DOHH2 (cell line): Measurements from ENCODE around the gene MAP3K6.

Experiments
- H3F3A ChIP-seq: fragments of 200-600 bp; sonication (generic), shearing (Covaris generic); 2 replicates; pipeline ENCODE4 v1.6.0; 2016; ENCODE audit warnings: antibody characterized with exemption, mild to moderate bottlenecking; ENCODE audit not compliant: control insufficient read depth, insufficient read depth
- H3K27ac ChIP-seq: fragments of 200-600 bp; sonication (generic); 2 replicates; pipeline ENCODE4 v1.5.1; 2014; ENCODE audit warnings: low read depth, mild to moderate bottlenecking, low read length, moderate library complexity
- H3K27me3 ChIP-seq: fragments of 200-600 bp; sonication (generic); 2 replicates; pipeline ENCODE4 v1.6.1; 2014; ENCODE audit warnings: mild to moderate bottlenecking, low read length, mixed read lengths; ENCODE audit not compliant: control insufficient read depth
- H3K36me3 ChIP-seq: fragments of 200-600 bp; sonication (generic); 2 replicates; pipeline ENCODE4 v1.6.1; 2014; ENCODE audit warnings: mild to moderate bottlenecking, low read length, moderate library complexity, mixed read lengths; ENCODE audit not compliant: control insufficient read depth
- H3K4me1 ChIP-seq: fragments of 200-600 bp; sonication (generic); 2 replicates; pipeline ENCODE4 v1.6.1; 2014; ENCODE audit warnings: mild to moderate bottlenecking, low read length, mixed read lengths; ENCODE audit not compliant: control insufficient read depth
- H3K4me2 ChIP-seq: fragments of 200-600 bp; sonication (generic); 2 replicates; pipeline ENCODE4 v1.6.0; 2014; ENCODE audit warnings: mild to moderate bottlenecking, low read length, moderate library complexity
- H3K4me3 ChIP-seq: fragments of 200-600 bp; sonication (generic); 2 replicates; pipeline ENCODE4 v1.5.1; 2014; ENCODE audit warnings: mild to moderate bottlenecking, low read length, mixed read lengths
- H3K79me2 ChIP-seq: fragments of 200-600 bp; sonication (generic); 2 replicates; pipeline ENCODE4 v1.6.1; 2014; ENCODE audit warnings: mild to moderate bottlenecking, low read length, mixed read lengths; ENCODE audit not compliant: control insufficient read depth
- H3K9me2 ChIP-seq: fragments of 200-600 bp; sonication (generic); replicated peaks from 2 replicates; pipeline ENCODE4 v1.6.1; 2014; ENCODE audit warnings: mild to moderate bottlenecking, low read length, mixed read lengths; ENCODE audit not compliant: control insufficient read depth
- H3K9me3 ChIP-seq: fragments of 200-600 bp; sonication (generic); 2 replicates; pipeline ENCODE4 v1.6.1; 2014; ENCODE audit warnings: antibody characterized with exemption, low read length, mixed read lengths; ENCODE audit not compliant: control insufficient read depth, insufficient read depth
- H4K20me1 ChIP-seq: fragments of 200-600 bp; sonication (generic); 2 replicates; pipeline ENCODE4 v1.6.0; 2014; ENCODE audit warnings: low read depth, mild to moderate bottlenecking, antibody characterized with exemption, low read length, moderate library complexity; ENCODE audit not compliant: control insufficient read depth, insufficient read depth
- CTCF ChIP-seq: fragments of 200-600 bp; sonication (generic); IDR thresholded peaks from one replicate; pipeline ENCODE4 v1.5.1; 2014; ENCODE audit warnings: antibody characterized with exemption, mild to moderate bottlenecking, low read depth, low read length; ENCODE audit not compliant: poor library complexity, severe bottlenecking
- EZH2phosphoT487 ChIP-seq: fragments of 200-600 bp; sonication (generic); IDR thresholded peaks from 2 replicates; pipeline ENCODE4 v1.6.1; 2017; ENCODE audit warnings: borderline replicate concordance, mild to moderate bottlenecking, antibody characterized with exemption, low read length, moderate library complexity, mixed read lengths

Gene MAP3K6

DNA sequence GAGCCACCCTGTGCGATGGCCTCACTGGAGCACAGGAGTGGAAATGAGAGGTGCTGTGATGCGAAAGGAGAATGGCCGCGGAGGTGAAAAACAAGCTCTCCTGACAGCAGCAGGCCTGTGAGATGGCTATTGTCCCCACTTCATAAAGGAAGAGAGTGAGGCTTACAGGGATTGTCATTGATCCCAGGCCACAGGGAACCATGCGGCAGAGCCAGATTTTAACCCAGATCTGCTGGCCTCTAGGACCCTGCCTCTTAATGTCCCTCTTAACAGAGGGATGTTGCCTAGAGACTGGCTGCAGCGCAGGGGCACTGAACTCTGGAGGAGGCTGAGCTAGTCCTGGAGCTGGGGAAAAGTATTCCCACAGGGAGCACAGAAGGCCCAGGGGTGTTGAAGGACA lies 28.0 kb downstream of the MAP3K6 start:
- no peaks in the 10 kb centered on the region for H4K20me1 ChIP-seq
- no peaks in the 10 kb centered on the region for H3K9me3 ChIP-seq
- H3K4me3 ChIP-seq: no peak overlapping the region
- H3K27me3 ChIP-seq: no peaks in the 10 kb centered on the region
- no peak overlapping the region for H3K4me2 ChIP-seq
- H3K4me1 ChIP-seq: peaks cover 46% of the 10 kb centered on the region
- peaks cover 19% of the 10 kb centered on the region for H3K36me3 ChIP-seq
- no peak overlapping the region for H3K27ac ChIP-seq
- TF ChIP-seq CTCF (no peak), EZH2phosphoT487 (no peak)
- peaks cover 3% of the 10 kb centered on the region; the same call in 1 of the 2 replicates for H3F3A ChIP-seq
- H3K9me2 ChIP-seq: no peaks in the 10 kb centered on the region
- peaks cover 17% of the 10 kb centered on the region for H3K79me2 ChIP-seq

GRCh38 chr1:27336756-27337155 lies 30.0 kb downstream of the MAP3K6 start:
- no peaks in the 10 kb centered on the region for H4K20me1 ChIP-seq
- H3K27me3 ChIP-seq: no peaks in the 10 kb centered on the region
- no peak overlapping the region for H3K27ac ChIP-seq
- TF ChIP-seq CTCF: no peak
- H3K9me2 ChIP-seq: no peaks in the 10 kb centered on the region
- H3K4me2 ChIP-seq: no peak overlapping the region
- H3K9me3 ChIP-seq: no peaks in the 10 kb centered on the region
- H3K79me2 ChIP-seq: no peaks in the 10 kb centered on the region
- H3K4me3 ChIP-seq: no peak overlapping the region
- peaks cover 39% of the 10 kb centered on the region for H3K36me3 ChIP-seq
- peaks cover 26% of the 10 kb centered on the region for H3K4me1 ChIP-seq
- H3F3A ChIP-seq: peaks cover 3% of the 10 kb centered on the region; the same call in 1 of the 2 replicates

DNA sequence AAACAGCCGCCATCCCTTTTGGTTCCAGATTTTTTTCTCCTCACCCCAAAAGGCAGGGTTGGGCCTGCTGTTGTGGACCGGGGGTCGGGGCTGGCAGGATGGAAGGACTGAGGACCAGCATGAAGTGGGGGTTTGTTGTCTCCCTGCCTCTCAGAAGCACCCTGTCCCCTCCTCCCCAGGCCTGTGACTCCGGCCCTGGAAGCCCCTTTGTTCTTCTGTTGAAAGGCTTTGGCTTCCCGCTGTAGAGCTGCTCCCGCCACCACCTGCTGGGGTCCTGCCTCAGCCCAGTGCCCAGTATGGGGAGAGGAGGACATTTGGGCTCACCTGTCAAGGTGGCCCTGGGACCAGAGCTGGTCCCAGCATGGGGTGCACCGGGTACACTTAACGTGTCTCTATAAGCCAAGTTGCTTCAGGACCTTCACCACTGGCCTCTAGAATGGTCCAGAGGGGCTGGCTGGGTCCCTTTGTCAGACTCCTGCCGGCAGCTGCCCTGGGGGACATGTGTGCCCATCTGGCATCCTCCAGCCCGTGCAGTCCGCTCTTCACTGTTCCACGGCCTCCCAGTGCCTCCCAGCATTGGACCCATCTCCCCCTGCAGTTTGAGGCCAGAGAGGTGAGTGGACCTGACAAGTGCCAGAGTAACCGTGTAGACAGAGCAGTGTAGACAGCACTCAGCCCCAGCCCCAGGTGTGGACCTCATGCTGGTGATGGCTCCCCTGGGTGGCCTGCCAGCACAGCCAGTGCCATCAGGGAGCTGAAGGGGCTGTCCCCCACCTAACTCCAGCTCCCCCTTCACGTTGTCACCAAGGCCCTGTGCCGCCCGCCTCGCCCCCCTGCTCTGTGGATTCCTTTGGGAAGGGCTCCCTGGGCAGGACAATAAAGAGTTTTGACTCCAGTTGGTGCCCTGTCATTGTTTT lies 31.0 kb downstream of the MAP3K6 start:
- Histone ChIP-seq H3K4me3 (no peak overlapping the region), H3K36me3 (peaks cover 44% of the 10 kb centered on the region), H3K4me1 (peaks cover 16% of the 10 kb centered on the region), H3K9me2 (no peaks in the 10 kb centered on the region), H4K20me1 (no peaks in the 10 kb centered on the region), H3K4me2 (no peak overlapping the region), H3K27me3 (no peaks in the 10 kb centered on the region), H3K9me3 (no peaks in the 10 kb centered on the region), H3K27ac (no peak overlapping the region), H3F3A (peaks cover 3% of the 10 kb centered on the region; the same call in 1 of the 2 replicates), H3K79me2 (peaks cover 4% of the 10 kb centered on the region; the same call in 1 of the 2 replicates)
- TF ChIP-seq CTCF: no peak
- TF ChIP-seq EZH2phosphoT487: no peak
